Tibial nerve (tissue), 3 donors: ENCODE results near the gene DMXL1.
"Not testable (repeated sequence)": the region's sequence is repeated elsewhere in the genome, so short reads cannot be mapped to it uniquely, and the experiment has no call there.

ENCODE experiments used
- CTCF ChIP-seq, 5 experiments: fragments of 200-600 bp in 3 of 5; fragments of 450-650 bp in 2 of 5; sonication (generic) in 3 of 5; IDR thresholded peaks; one replicate each; pipeline ENCODE4 v1.5.1; 2016 to 2019; ENCODE audit warnings: antibody characterized with exemption in 5 of 5, mild to moderate bottlenecking in 3 of 5, moderate library complexity in 2 of 5
- POLR2A ChIP-seq, 2 donors: fragments of 450-650 bp; IDR thresholded peaks; one replicate each; pipeline ENCODE4 v1.6.1; 2017; ENCODE audit warnings: antibody characterized with exemption in 2 of 2, mild to moderate bottlenecking in 2 of 2, moderate library complexity in 2 of 2

GRCh38 chr5:119122474-119122873 lies 51.6 kb downstream of the DMXL1 start:
- not testable (repeated sequence) for TF ChIP-seq CTCF, POLR2A (IDR thresholded peaks at IDR 0.05)
